BLaER1 treated with 17β-estradiol and CSF1 and Interleukin-3, amounts not matched to agents 10 nM and 100 nM (cell line): Measurements from ENCODE around the gene KIRREL1.
A peak's percentile ranks its signal among the peaks of the same experiment; 100 is the strongest.

Source experiments
- H3K27ac ChIP-seq, 11 experiments: shearing (Covaris generic); formaldehyde crosslinking; 2 replicates each; pipeline ENCODE4 v1.8.1; 2022
- H3K27me3 ChIP-seq, 11 experiments: shearing (Covaris generic); formaldehyde crosslinking; 2 replicates each; pipeline ENCODE4 v1.8.1; 2022
- H3K36me3 ChIP-seq, 11 experiments: shearing (Covaris generic); formaldehyde crosslinking; 2 replicates each; pipeline ENCODE4 v1.8.1; 2022
- H3K4me1 ChIP-seq, 10 experiments: shearing (Covaris generic); formaldehyde crosslinking; 2 replicates each; pipeline ENCODE4 v1.8.1; 2022
- H3K4me2 ChIP-seq, 11 experiments: shearing (Covaris generic); formaldehyde crosslinking; 2 replicates each; pipeline ENCODE4 v1.8.1; 2022
- H3K4me3 ChIP-seq, 10 experiments: shearing (Covaris generic); formaldehyde crosslinking; 2 replicates each; pipeline ENCODE4 v1.8.1; 2022
- H3K9ac ChIP-seq, 11 experiments: shearing (Covaris generic); formaldehyde crosslinking; 2 replicates each; pipeline ENCODE4 v1.8.1; 2022
- H3K9me3 ChIP-seq, 11 experiments: shearing (Covaris generic); formaldehyde crosslinking; replicated peaks in 1 of 11; 2 replicates each; pipeline ENCODE4 v1.8.1; 2022
- H4K20me1 ChIP-seq, 11 experiments: shearing (Covaris generic); formaldehyde crosslinking; 2 replicates each; pipeline ENCODE4 v1.8.1; 2022
- Cebpa-rat ChIP-seq, 11 experiments: shearing (Covaris generic); IDR thresholded peaks; 2 replicates each; pipeline ENCODE4 v1.8.1; 2022

KIRREL1 gene

GRCh38 chr1:158147401-158147800 lies 154.0 kb downstream of the KIRREL1 start:
- Histone ChIP-seq H3K27me3 (no peaks in the 10 kb centered on the region), H3K4me1 (peaks cover 15 to 67% (median 52%) of the 10 kb centered on the region in 10 experiments), H3K36me3 (peaks cover 0 to 13% (median 0%) of the 10 kb centered on the region in 11 experiments; a peak in 3 of 22 replicates), H3K9me3 (peaks cover 7 to 64% (median 31%) of the 10 kb centered on the region in 11 experiments; a peak in 20 of 22 replicates), H3K9ac (no peak overlapping the region), H4K20me1 (no peaks in the 10 kb centered on the region), H3K4me3 (peak overlapping the region in 4 of 10 experiments; percentile 4 to 40 (median 16); a peak in 6 of 20 replicates), H3K4me2 (peak overlapping the region in 8 of 11 experiments; percentile 8 to 90 (median 74); a peak in 13 of 22 replicates), H3K27ac (peak overlapping the region in 7 of 11 experiments; percentile 38 to 78 (median 65); a peak in 9 of 22 replicates)
- no peak for TF ChIP-seq Cebpa-rat (IDR thresholded peaks at IDR 0.05)

- peaks cover 7 to 64% (median 31%) of the 10 kb centered on the region in 11 experiments; a peak in 20 of 22 replicates for H3K9me3 ChIP-seq
- no peaks in the 10 kb centered on the region for H3K27me3 ChIP-seq
- H3K4me3 ChIP-seq, result peak overlapping the region in 3 of 10 experiments; percentile 5 to 40 (median 28); a peak in 4 of 20 replicates
- H4K20me1 ChIP-seq, result no peaks in the 10 kb centered on the region
- H3K4me1 ChIP-seq, result peaks cover 15 to 71% (median 57%) of the 10 kb centered on the region in 10 experiments
- H3K9ac ChIP-seq, result peak overlapping the region in 2 of 11 experiments; percentile 0 to 43; a peak in 1 of 22 replicates
- TF ChIP-seq Cebpa-rat (IDR thresholded peaks at IDR 0.05), result no peak
- H3K27ac ChIP-seq, result peak overlapping the region in 8 of 11 experiments; percentile 13 to 78 (median 64); a peak in 13 of 22 replicates
- peak overlapping the region; percentile 36 to 90 (median 77); a peak in 21 of 22 replicates for H3K4me2 ChIP-seq
- H3K36me3 ChIP-seq, result peaks cover 0 to 13% (median 0%) of the 10 kb centered on the region in 11 experiments; a peak in 3 of 22 replicates
Measured at GRCh38 chr1:158147869-158148268, 154.4 kb downstream of the KIRREL1 start.

GRCh38 chr1:158148468-158148867 lies 155.0 kb downstream of the KIRREL1 start:
- TF ChIP-seq Cebpa-rat (IDR thresholded peaks at IDR 0.05), result no peak
- Histone ChIP-seq H3K4me1 (peaks cover 15 to 77% (median 63%) of the 10 kb centered on the region in 10 experiments), H3K4me3 (peak overlapping the region in 2 of 10 experiments; percentile 3 to 40; a peak in 3 of 20 replicates), H3K36me3 (peaks cover 0 to 13% (median 0%) of the 10 kb centered on the region in 11 experiments; a peak in 3 of 22 replicates), H3K4me2 (peak overlapping the region; percentile 36 to 90 (median 77)), H3K9ac (peak overlapping the region in 4 of 11 experiments; percentile 0 to 43 (median 16); a peak in 5 of 22 replicates), H3K27me3 (no peaks in the 10 kb centered on the region), H3K9me3 (peaks cover 7 to 61% (median 31%) of the 10 kb centered on the region in 11 experiments; a peak in 20 of 22 replicates), H3K27ac (peak overlapping the region in 8 of 11 experiments; percentile 13 to 78 (median 64); a peak in 16 of 22 replicates), H4K20me1 (no peaks in the 10 kb centered on the region)

- no peaks in the 10 kb centered on the region for H4K20me1 ChIP-seq
- no peaks in the 10 kb centered on the region for H3K27me3 ChIP-seq
- H3K4me3 ChIP-seq, result peak overlapping the region in 2 of 10 experiments; percentile 12 to 21; a peak in 3 of 20 replicates
- peak overlapping the region in 3 of 11 experiments; percentile 5 to 43 (median 28); a peak in 4 of 22 replicates for H3K9ac ChIP-seq
- peaks cover 15 to 84% (median 70%) of the 10 kb centered on the region in 10 experiments for H3K4me1 ChIP-seq
- peaks cover 7 to 55% (median 28%) of the 10 kb centered on the region in 11 experiments; a peak in 20 of 22 replicates for H3K9me3 ChIP-seq
- peak overlapping the region in 7 of 11 experiments; percentile 39 to 78 (median 65); a peak in 15 of 22 replicates for H3K27ac ChIP-seq
- no peak for TF ChIP-seq Cebpa-rat (IDR thresholded peaks at IDR 0.05)
- H3K4me2 ChIP-seq, result peak overlapping the region; percentile 36 to 90 (median 77); a peak in 19 of 22 replicates
- peaks cover 0 to 13% (median 0%) of the 10 kb centered on the region in 11 experiments; a peak in 3 of 22 replicates for H3K36me3 ChIP-seq
Measured at GRCh38 chr1:158149175-158149574, 155.7 kb downstream of the KIRREL1 start.
